ENCODE results near the gene OSGEP. TPM values are rescaled to one million over a fixed set of nuclear protein-coding genes. Genes with fewer than 3 reads are reported as not detected.

Gene OSGEP
- total RNA-seq, 1 donor from 2014 or later: 15.0 TPM

DNA sequence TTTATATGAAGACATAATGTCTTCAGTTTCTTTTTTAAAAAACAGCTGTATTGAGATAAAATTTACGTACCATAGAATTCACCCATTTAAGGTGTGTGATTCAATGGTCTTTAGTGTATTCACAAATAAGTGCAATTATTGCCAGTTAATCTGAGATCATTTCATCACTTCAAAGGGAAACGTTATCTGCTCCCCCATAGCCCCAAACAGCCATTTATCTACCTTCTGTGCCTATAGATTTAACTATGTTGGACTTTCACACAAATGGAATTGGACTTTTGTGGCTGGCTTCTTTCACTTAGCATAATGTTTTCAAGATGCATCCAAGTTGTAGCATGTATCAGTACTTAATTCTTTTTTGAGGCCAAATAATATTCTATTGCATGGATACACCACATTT, 24.3 kb upstream of the OSGEP start:
- Histone ChIP-seq H3K4me3 (ENCODE audit: low read depth, low read length) (no peak overlapping the region), H3K36me3 (ENCODE audit: control insufficient read depth, insufficient read depth, low read length) (peaks cover 18% of the 10 kb centered on the region), H3K27me3 (ENCODE audit: control insufficient read depth, insufficient read depth, low read length) (no peaks in the 10 kb centered on the region)
- FAIRE-seq: no peak
- TF ChIP-seq, protein P1, sequence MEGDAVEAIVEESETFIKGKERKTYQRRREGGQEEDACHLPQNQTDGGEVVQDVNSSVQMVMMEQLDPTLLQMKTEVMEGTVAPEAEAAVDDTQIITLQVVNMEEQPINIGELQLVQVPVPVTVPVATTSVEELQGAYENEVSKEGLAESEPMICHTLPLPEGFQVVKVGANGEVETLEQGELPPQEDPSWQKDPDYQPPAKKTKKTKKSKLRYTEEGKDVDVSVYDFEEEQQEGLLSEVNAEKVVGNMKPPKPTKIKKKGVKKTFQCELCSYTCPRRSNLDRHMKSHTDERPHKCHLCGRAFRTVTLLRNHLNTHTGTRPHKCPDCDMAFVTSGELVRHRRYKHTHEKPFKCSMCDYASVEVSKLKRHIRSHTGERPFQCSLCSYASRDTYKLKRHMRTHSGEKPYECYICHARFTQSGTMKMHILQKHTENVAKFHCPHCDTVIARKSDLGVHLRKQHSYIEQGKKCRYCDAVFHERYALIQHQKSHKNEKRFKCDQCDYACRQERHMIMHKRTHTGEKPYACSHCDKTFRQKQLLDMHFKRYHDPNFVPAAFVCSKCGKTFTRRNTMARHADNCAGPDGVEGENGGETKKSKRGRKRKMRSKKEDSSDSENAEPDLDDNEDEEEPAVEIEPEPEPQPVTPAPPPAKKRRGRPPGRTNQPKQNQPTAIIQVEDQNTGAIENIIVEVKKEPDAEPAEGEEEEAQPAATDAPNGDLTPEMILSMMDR (IDR thresholded peaks at IDR 0.05; ENCODE audit: insufficient read depth, low read length, severe bottlenecking): no peak
- DNase-seq (ENCODE audit: low read depth): no peak

DNA sequence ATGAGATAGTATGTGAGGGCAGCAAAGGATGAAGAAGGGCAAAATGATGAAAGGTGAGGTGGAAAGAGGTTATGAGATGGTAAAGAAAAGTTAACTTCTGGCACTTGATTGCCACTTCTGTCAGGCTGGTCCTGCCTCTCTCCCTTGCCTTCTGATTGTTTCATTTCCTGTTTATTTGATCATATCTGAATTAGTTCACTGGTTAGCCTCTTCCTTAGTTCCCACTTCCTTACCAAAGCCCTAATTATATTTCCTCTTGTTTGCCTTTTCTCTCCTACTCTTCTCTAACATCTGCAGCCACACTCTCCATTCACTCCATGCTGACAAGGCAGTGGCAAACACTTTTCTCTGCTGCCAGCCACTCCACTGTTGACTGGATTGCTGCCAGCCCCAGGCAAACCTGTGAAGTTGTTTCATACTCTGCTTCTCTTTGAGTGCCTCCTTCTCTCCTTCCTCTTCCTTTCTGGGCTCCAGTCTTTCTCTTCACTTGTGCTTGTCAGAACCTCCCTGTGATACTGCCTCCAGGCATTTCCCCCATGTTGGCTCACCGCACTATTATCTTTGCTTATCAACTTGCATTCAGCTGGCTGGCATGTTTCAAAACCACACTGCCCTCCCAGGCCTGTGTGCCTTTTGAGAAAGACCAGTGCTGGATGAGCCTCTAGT, 22.7 kb upstream of the OSGEP start:
- peak; percentile 50 for DNase-seq (ENCODE audit: low read depth)
- Histone ChIP-seq H3K4me3 (ENCODE audit: low read depth, low read length) (no peak overlapping the region), H3K27me3 (ENCODE audit: control insufficient read depth, insufficient read depth, low read length) (no peaks in the 10 kb centered on the region), H3K36me3 (ENCODE audit: control insufficient read depth, insufficient read depth, low read length) (peaks cover 23% of the 10 kb centered on the region)
- FAIRE-seq: no peak
- TF ChIP-seq, protein P1 (IDR thresholded peaks at IDR 0.05; ENCODE audit: insufficient read depth, low read length, severe bottlenecking): no peak

DNA sequence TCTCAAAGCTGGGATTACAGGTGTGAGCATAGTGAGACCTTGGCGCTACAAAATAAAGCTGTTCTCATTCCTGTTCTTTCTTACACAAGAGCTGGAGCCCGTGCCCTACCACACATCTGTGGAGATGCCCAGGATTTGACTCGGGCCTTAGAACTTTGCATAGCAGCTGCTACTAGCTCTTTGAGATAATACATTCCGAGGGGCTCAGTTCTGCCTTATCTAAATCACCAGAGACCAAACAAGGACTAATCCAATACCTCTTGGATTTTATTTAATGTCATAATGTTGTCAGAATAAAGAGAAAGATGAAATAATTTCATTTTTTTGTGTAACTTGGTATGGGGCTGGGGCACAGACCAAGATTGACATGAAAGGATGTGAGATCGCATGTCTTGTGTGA, 22.2 kb upstream of the OSGEP start:
- TF ChIP-seq, protein P1 (IDR thresholded peaks at IDR 0.05; ENCODE audit: insufficient read depth, low read length, severe bottlenecking): no peak
- Histone ChIP-seq H3K36me3 (ENCODE audit: control insufficient read depth, insufficient read depth, low read length) (peaks cover 28% of the 10 kb centered on the region), H3K27me3 (ENCODE audit: control insufficient read depth, insufficient read depth, low read length) (no peaks in the 10 kb centered on the region), H3K4me3 (ENCODE audit: low read depth, low read length) (no peak overlapping the region)
- DNase-seq (ENCODE audit: low read depth) (no peak), FAIRE-seq (no peak)

DNA sequence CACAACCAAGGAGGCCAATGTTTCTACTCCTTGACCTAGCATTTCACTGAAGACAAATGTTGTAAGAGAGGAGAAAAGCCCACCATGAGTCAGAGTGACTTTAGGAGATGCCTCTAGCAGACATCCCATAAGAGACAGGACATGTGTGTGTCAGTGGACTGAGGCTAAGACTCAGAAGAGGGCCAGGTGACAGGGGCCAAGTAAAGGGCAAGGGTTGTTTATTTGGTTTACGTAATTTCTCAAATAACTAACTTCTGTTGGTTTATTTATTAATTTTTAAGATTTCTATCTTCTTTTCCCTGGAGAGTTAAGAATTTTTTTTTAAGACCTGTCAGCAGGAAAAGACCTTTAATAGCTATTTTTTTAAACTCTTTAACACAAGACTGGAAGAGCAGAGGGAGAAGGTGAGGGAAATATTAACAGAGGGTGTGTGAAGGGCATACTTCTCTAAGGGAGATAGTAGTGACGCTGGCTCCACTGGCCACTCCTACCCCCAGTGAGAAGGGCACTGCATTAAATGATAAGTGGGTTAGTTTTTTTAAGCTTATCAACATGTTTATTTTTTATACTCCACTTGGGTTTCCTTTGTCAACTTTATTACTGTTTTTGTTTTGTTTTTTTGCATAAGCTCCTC, 18.0 kb upstream of the OSGEP start:
- TF ChIP-seq, protein P1 (IDR thresholded peaks at IDR 0.05; ENCODE audit: insufficient read depth, low read length, severe bottlenecking): no peak
- H3K4me3 ChIP-seq (ENCODE audit: low read depth, low read length): no peak overlapping the region
- DNase-seq (ENCODE audit: low read depth): no peak
- no peak for FAIRE-seq
- H3K27me3 ChIP-seq (ENCODE audit: control insufficient read depth, insufficient read depth, low read length): no peaks in the 10 kb centered on the region
- H3K36me3 ChIP-seq (ENCODE audit: control insufficient read depth, insufficient read depth, low read length): peaks cover 27% of the 10 kb centered on the region

DNA sequence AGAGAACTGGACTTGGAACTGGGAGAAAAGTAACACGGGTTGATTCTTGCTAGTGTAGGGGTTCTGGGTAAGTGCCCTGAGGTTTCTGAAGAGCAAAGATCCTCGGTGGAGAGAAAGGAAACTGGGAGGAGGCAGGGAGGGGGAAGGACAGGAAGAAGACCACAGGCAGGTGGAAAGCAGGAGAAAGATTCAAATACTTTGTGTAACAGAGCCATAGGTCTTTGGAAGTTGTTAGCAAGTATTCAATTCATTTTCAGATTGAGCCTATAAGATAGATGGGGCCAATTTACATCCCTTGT, 15.9 kb upstream of the OSGEP start:
- peak overlapping the region; percentile 99 for H3K4me3 ChIP-seq (ENCODE audit: low read depth, low read length)

More for the DNA sequence above, 15.9 kb upstream of the OSGEP start:
- peaks cover 17% of the 10 kb centered on the region for H3K36me3 ChIP-seq (ENCODE audit: control insufficient read depth, insufficient read depth, low read length)
- FAIRE-seq (no peak), DNase-seq (ENCODE audit: low read depth) (no peak)
- TF ChIP-seq, protein P1 (IDR thresholded peaks at IDR 0.05; ENCODE audit: insufficient read depth, low read length, severe bottlenecking): no peak
- no peaks in the 10 kb centered on the region for H3K27me3 ChIP-seq (ENCODE audit: control insufficient read depth, insufficient read depth, low read length)
